ENCODE results near the gene CDKN2B. TPM values are rescaled to one million over a fixed set of nuclear protein-coding genes. Genes with fewer than 3 reads are reported as not detected.

CDKN2B gene
- total RNA-seq, 2 donors from 2014 or later = 4.5 to 11.4 TPM

DNA sequence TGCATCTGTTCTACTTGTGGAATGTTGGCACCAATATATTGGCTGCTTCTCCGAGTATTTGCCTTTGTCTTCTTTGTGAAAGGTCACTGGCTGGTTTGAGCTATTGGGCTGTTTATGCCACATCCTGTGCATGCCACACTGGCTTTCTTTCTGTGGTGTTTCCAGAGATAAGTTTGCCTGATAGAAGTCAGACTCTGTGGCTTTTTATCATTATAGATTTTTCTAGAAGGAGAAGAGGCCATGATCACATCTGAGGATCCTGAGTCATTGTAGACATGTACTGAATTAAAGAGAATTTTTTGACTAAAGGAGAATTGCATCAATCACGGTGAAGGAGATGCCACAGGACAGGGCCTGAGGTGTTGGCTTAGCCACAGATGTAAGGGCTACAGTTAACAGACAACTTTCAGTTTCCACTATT, 26.5 kb upstream of the CDKN2B start:
- Mint-ChIP-seq H3K27me3 (ENCODE audit: insufficient read depth) (peaks cover 2% of the 10 kb centered on the region), H3K36me3 (ENCODE audit: low read depth) (no peaks in the 10 kb centered on the region), H3K4me3 (no peak overlapping the region), H3K4me1 (no peaks in the 10 kb centered on the region), H3K9me3 (no peaks in the 10 kb centered on the region), H3K27ac (no peak overlapping the region)
- Histone ChIP-seq H3K27me3 (ENCODE audit: control insufficient read depth, insufficient read depth, low read length, poor library complexity, severe bottlenecking) (no peaks in the 10 kb centered on the region), H3K4me1 (ENCODE audit: control insufficient read depth, insufficient read depth, low read length) (no peaks in the 10 kb centered on the region), H3K27ac (ENCODE audit: low read depth, low read length) (no peak overlapping the region), H3K9me3 (ENCODE audit: control insufficient read depth, low read length) (no peaks in the 10 kb centered on the region), H3K36me3 (ENCODE audit: control insufficient read depth, insufficient read depth, low read length) (no peaks in the 10 kb centered on the region), H3K9ac (ENCODE audit: extremely low read depth, low read length, poor library complexity, severe bottlenecking) (no peak overlapping the region), H3K4me3 (ENCODE audit: low read length) (no peak overlapping the region)
- no peak for DNase-seq
- TF ChIP-seq, protein P1, sequence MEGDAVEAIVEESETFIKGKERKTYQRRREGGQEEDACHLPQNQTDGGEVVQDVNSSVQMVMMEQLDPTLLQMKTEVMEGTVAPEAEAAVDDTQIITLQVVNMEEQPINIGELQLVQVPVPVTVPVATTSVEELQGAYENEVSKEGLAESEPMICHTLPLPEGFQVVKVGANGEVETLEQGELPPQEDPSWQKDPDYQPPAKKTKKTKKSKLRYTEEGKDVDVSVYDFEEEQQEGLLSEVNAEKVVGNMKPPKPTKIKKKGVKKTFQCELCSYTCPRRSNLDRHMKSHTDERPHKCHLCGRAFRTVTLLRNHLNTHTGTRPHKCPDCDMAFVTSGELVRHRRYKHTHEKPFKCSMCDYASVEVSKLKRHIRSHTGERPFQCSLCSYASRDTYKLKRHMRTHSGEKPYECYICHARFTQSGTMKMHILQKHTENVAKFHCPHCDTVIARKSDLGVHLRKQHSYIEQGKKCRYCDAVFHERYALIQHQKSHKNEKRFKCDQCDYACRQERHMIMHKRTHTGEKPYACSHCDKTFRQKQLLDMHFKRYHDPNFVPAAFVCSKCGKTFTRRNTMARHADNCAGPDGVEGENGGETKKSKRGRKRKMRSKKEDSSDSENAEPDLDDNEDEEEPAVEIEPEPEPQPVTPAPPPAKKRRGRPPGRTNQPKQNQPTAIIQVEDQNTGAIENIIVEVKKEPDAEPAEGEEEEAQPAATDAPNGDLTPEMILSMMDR (conservative IDR thresholded peaks at IDR 0.05) = no peak
- WGBS, 2 experiments (ENCODE audit: insufficient coverage in 1 of 2, insufficient read length in 1 of 2) = 91 to 94% methylated on average over 2 of the region's 2 CpGs

DNA sequence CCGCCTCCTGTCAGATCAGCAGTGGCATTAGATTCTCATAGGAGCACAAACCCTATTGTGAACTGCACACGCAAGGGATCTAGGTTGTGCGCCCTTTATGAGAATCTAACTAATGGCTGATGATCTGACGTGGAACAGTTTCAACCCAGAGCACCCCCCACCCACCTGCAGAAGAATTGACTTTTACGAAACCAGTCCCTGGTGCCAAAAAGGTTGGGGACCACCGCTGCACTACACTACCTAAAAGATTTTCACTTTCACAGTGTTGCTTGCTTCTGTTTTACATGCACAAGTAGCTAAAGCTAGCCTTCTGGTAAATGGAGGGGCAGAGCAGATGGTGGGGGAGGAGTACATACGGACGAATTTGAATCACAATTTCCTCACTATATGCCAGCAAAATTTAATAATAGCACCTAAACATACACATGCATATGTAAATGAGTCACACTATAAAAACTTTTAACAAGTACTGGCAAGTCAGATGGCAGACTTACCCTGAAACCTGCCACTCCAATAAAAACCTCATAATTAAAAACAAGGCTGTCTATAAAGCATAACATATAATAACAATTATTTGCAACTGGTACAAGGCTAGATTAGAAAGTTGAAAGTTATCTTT, 24.0 kb upstream of the CDKN2B start:
- Histone ChIP-seq H3K27ac (ENCODE audit: low read depth, low read length) (no peak overlapping the region), H3K4me3 (ENCODE audit: low read length) (no peak overlapping the region), H3K9ac (ENCODE audit: extremely low read depth, low read length, poor library complexity, severe bottlenecking) (no peak overlapping the region), H3K4me1 (ENCODE audit: control insufficient read depth, insufficient read depth, low read length) (no peaks in the 10 kb centered on the region), H3K27me3 (ENCODE audit: control insufficient read depth, insufficient read depth, low read length, poor library complexity, severe bottlenecking) (no peaks in the 10 kb centered on the region), H3K36me3 (ENCODE audit: control insufficient read depth, insufficient read depth, low read length) (no peaks in the 10 kb centered on the region), H3K9me3 (ENCODE audit: control insufficient read depth, low read length) (no peaks in the 10 kb centered on the region)
- no peak for DNase-seq
- Mint-ChIP-seq H3K9me3 (no peaks in the 10 kb centered on the region), H3K27me3 (ENCODE audit: insufficient read depth) (peaks cover 2% of the 10 kb centered on the region), H3K36me3 (ENCODE audit: low read depth) (no peaks in the 10 kb centered on the region), H3K4me3 (no peak overlapping the region), H3K4me1 (peaks cover 4% of the 10 kb centered on the region), H3K27ac (no peak overlapping the region)
- TF ChIP-seq, protein P1 (conservative IDR thresholded peaks at IDR 0.05) = no peak
- WGBS, 2 experiments (ENCODE audit: insufficient coverage in 1 of 2, insufficient read length in 1 of 2) = 85 to 92% methylated on average over 4 to 8 of the region's 8 CpGs

DNA sequence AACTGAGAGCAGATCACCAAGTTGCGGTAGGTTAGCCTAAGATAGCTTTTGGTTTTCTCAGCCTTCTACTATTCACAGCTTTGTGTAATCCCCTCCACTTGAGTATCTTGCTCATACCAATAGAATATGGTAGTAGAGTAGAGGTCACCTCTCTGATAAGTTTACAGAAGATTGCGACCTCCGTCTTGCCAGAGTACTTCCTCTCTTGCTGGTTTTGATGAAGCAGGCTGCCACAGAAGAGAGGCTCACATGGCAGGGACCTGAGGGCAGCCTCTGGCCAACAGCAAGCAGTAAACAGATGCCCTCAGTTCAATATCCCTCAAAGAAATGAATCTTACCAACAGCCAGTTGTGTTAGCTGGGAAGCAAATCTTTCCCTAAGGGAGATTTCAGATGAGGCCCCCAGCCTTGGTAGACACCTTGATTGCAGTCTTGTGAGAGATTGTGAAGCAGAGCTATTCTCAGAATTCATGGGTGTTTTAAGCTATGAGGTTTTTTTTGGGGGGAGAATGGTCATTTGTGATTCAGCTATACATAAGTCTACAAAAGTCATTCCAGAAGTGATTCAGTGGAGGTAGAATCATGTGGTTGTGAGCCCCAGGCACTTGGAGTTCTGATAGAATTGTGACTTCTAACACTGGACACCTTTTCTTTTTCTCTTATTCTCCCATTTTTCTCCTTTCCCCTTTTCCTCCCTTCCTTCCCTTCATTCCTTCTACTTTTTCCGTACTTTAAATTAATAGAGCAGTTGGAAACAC, 22.7 kb upstream of the CDKN2B start:
- Histone ChIP-seq H3K27ac (ENCODE audit: low read depth, low read length) (no peak overlapping the region), H3K9ac (ENCODE audit: extremely low read depth, low read length, poor library complexity, severe bottlenecking) (no peak overlapping the region), H3K27me3 (ENCODE audit: control insufficient read depth, insufficient read depth, low read length, poor library complexity, severe bottlenecking) (no peaks in the 10 kb centered on the region), H3K36me3 (ENCODE audit: control insufficient read depth, insufficient read depth, low read length) (no peaks in the 10 kb centered on the region), H3K4me3 (ENCODE audit: low read length) (no peak overlapping the region), H3K4me1 (ENCODE audit: control insufficient read depth, insufficient read depth, low read length) (no peaks in the 10 kb centered on the region), H3K9me3 (ENCODE audit: control insufficient read depth, low read length) (no peaks in the 10 kb centered on the region)
- H3K36me3 Mint-ChIP-seq (ENCODE audit: low read depth) = no peaks in the 10 kb centered on the region
- WGBS, 2 experiments (ENCODE audit: insufficient coverage in 1 of 2, insufficient read length in 1 of 2) = 94 to 95% methylated on average over 3 to 4 of the region's 4 CpGs
- no peak overlapping the region for H3K4me3 Mint-ChIP-seq
- H3K9me3 Mint-ChIP-seq = no peaks in the 10 kb centered on the region
- DNase-seq = no peak
- H3K27me3 Mint-ChIP-seq (ENCODE audit: insufficient read depth) = peaks cover 2% of the 10 kb centered on the region
- no peak overlapping the region for H3K27ac Mint-ChIP-seq
- H3K4me1 Mint-ChIP-seq = peaks cover 4% of the 10 kb centered on the region
- TF ChIP-seq, protein P1 (conservative IDR thresholded peaks at IDR 0.05) = no peak

Measured in endodermal cell (in vitro differentiated cells).